NCI-H187 treated with DMSO at 0.1 percent for 48 hours (cell line): ENCODE measurements around the gene MOB2.

Experiments
- DNase-seq: peaks from one replicate; lab custom pipeline; 2025; lab: John Stamatoyannopoulos, UW

MOB2 gene

GRCh38 chr11:1470681-1471611 is 15.6 kb downstream of the MOB2 start:
- DNase-seq, result no peak

- DNase-seq, result no peak
Measured at GRCh38 chr11:1469911-1470680, 16.5 kb downstream of the MOB2 start.

GRCh38 chr11:1469287-1469910 is 17.2 kb downstream of the MOB2 start:
- no peak for DNase-seq

GRCh38 chr11:1468473-1469066 is 18.0 kb downstream of the MOB2 start:
- DNase-seq, result no peak

GRCh38 chr11:1468002-1468401 is 18.6 kb downstream of the MOB2 start:
- DNase-seq, result no peak

- DNase-seq, result no peak
Measured at GRCh38 chr11:1467270-1467669, 19.3 kb downstream of the MOB2 start.

- no peak for DNase-seq
Measured at GRCh38 chr11:1466784-1467183, 19.8 kb downstream of the MOB2 start.

GRCh38 chr11:1463056-1463455 is 23.5 kb downstream of the MOB2 start:
- DNase-seq, result no peak

- DNase-seq, result no peak
Measured at GRCh38 chr11:1462698-1462975, 23.9 kb downstream of the MOB2 start.

- DNase-seq, result no peak
Measured at GRCh38 chr11:1461826-1462697, 24.5 kb downstream of the MOB2 start.

GRCh38 chr11:1460986-1461825 is 25.4 kb downstream of the MOB2 start:
- no peak for DNase-seq

GRCh38 chr11:1460396-1460985 is 26.1 kb downstream of the MOB2 start:
- DNase-seq, result no peak

GRCh38 chr11:1459764-1460395 is 26.7 kb downstream of the MOB2 start:
- no peak for DNase-seq

- DNase-seq, result no peak
Measured at GRCh38 chr11:1459219-1459575, 27.4 kb downstream of the MOB2 start.

GRCh38 chr11:1458340-1459218 is 28.0 kb downstream of the MOB2 start:
- DNase-seq, result peak; percentile 22

- DNase-seq, result no peak
Measured at GRCh38 chr11:1457856-1458255, 28.7 kb downstream of the MOB2 start.

- no peak for DNase-seq
Measured at GRCh38 chr11:1457326-1457680, 29.3 kb downstream of the MOB2 start.

- DNase-seq, result no peak
Measured at GRCh38 chr11:1456596-1457325, 29.8 kb downstream of the MOB2 start.
